Measurements from ENCODE around the gene CREB3L2.

DNA sequence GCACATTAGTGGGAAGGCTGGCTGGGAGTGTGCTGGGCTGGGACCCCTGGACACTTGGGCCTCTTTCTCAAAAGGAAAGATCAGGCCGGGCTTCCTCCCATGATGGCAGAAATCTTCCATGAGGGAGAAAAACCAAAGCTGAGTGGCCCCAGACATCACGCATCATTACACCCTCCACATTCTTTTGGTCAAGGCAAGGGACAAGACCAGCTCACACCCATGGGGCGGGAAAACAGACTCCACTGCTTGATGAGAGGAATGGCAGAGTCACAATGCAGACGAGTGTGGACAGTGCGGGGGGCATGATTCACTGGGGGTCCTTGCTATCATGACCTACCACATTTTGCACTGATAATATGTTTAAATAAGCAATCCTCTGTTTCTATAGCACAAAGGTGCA, 73.3 kb downstream of the CREB3L2 start:
- TF ChIP-seq, protein P1, sequence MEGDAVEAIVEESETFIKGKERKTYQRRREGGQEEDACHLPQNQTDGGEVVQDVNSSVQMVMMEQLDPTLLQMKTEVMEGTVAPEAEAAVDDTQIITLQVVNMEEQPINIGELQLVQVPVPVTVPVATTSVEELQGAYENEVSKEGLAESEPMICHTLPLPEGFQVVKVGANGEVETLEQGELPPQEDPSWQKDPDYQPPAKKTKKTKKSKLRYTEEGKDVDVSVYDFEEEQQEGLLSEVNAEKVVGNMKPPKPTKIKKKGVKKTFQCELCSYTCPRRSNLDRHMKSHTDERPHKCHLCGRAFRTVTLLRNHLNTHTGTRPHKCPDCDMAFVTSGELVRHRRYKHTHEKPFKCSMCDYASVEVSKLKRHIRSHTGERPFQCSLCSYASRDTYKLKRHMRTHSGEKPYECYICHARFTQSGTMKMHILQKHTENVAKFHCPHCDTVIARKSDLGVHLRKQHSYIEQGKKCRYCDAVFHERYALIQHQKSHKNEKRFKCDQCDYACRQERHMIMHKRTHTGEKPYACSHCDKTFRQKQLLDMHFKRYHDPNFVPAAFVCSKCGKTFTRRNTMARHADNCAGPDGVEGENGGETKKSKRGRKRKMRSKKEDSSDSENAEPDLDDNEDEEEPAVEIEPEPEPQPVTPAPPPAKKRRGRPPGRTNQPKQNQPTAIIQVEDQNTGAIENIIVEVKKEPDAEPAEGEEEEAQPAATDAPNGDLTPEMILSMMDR (IDR thresholded peaks at IDR 0.05 in 4 of 5, conservative IDR thresholded peaks at IDR 0.05 in 1 of 5): no peak
- TF ChIP-seq POLR2A (IDR thresholded peaks at IDR 0.05): no peak
